Small intestine (tissue), 7 donors: ENCODE data around the gene TRAF2. TPM values are rescaled to one million over a fixed set of nuclear protein-coding genes. Genes with fewer than 3 reads are reported as not detected.

Experiments used
- DNase-seq, 2 donors: peaks; one replicate each; pipeline versions ENCODE4 v3.0.0 to v3.0.0-alpha.2; 2013
- FAIRE-seq: peaks from 2 replicates; lab custom pipeline; 2012; peaks lifted over from hg19 to GRCh38; lab: Jason Lieb, UNC
- H3K27ac ChIP-seq, 3 donors: one replicate each; pipeline ENCODE4 v1.5.1; 2013; ENCODE audit warnings: low read length in 2 of 3, mild to moderate bottlenecking in 2 of 3, control low read depth in 1 of 3, inconsistent platforms in 1 of 3, low read depth in 1 of 3, moderate library complexity in 1 of 3
- H3K27me3 ChIP-seq, 3 donors: one replicate each; pipeline ENCODE4 v1.6.1; 2013; ENCODE audit warnings: low read length in 3 of 3, inconsistent platforms in 1 of 3; ENCODE audit not compliant: control insufficient read depth in 3 of 3, insufficient read depth in 3 of 3
- H3K36me3 ChIP-seq, 3 donors: one replicate each; pipeline ENCODE4 v1.6.1; 2013; ENCODE audit warnings: low read length in 3 of 3, inconsistent platforms in 1 of 3, low read depth in 1 of 3, mild to moderate bottlenecking in 1 of 3, moderate library complexity in 1 of 3; ENCODE audit not compliant: control insufficient read depth in 3 of 3, insufficient read depth in 2 of 3
- H3K4me1 ChIP-seq, 3 donors: one replicate each; pipeline ENCODE4 v1.6.1; 2013; ENCODE audit warnings: low read length in 2 of 3, inconsistent platforms in 1 of 3, low read depth in 1 of 3, mild to moderate bottlenecking in 1 of 3, moderate library complexity in 1 of 3; ENCODE audit not compliant: control insufficient read depth in 3 of 3, insufficient read depth in 2 of 3
- H3K4me3 ChIP-seq, 3 donors: one replicate each; pipeline ENCODE4 v1.5.1; 2013; ENCODE audit warnings: low read length in 3 of 3, control low read depth in 1 of 3, inconsistent platforms in 1 of 3, low read depth in 1 of 3, mild to moderate bottlenecking in 1 of 3, moderate library complexity in 1 of 3
- H3K9me3 ChIP-seq, 2 donors: one replicate each; pipeline ENCODE4 v1.6.1; 2013; ENCODE audit warnings: low read depth in 1 of 2, low read length in 1 of 2; ENCODE audit not compliant: control insufficient read depth in 2 of 2, insufficient read depth in 1 of 2
- WGBS, 3 donors: extraction: QIAGEN DNeasy Blood & Tissue Kit; methylation state at CpG; one replicate each; pipeline ENCODE4 v1.1.7; 2013; 5-methylcytosine and 5-hydroxymethylcytosine counted together
- polyA plus RNA-seq, 4 donors: library from polyadenylated mRNA; stranded (reverse) in 3 of 4; unstranded in 1 of 4; fragments of 200-250 nt in 3 of 4; fragments of 120-200 nt in 1 of 4; gene quantifications; one replicate each; pipeline versions ENCODE4 v1.2.1 to v1.2.3, GENCODE V29; 2013
- donor health status: healthy with polysubstance abuse.
- donor health status: control.
- donor health status: control.
- donor health status: Bipolar disorder and iron deficiency.
- donor health status: healthy.

Gene TRAF2
- polyA plus RNA-seq, 4 donors: 11.2 to 20.9 (median 13.8) TPM

DNA sequence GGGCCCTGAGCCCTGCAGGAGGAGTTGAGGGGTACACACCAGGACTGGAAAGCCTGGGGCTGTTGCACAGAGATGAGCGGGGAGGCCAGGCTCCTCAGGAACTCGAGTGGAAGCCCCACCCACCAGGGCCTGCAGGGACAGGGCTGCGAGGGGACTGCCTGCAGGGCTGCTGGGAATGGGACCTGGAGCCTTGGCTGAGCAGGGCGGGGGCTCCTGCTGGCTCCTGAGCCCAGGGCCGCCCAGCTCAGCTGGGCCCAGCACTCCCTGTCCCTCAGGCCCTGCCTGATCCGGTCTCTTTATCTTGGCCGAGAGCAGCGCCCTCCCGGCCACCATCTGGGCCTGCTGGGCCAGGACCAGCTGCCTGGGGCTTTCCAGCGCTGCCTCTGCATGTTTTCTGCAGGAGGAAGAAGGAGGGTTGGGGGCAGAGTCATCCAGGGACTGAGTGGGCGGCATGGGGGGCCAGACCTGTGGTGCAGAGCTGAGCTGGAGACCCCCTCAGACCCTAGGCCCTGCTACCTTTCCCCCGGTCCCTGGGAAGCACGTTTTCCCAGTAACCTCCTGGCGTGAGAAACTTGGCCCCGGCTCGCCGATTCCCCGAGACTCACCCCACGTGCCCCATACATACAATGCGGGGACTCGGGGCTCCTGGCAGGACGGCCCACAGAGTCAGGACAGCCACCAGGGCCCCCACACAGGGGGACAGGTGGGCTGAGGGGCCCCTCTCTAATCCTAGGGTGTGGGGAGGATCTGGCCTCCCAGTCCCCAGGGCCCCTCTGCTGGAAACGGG lies 75.2 kb downstream of the TRAF2 start:
- H3K4me1 ChIP-seq: peaks cover 0 to 13% (median 2%) of the 10 kb centered on the region in 3 donors
- 63 to 73% (median 69%) methylated on average over 22 to 23 of the region's 23 CpGs for WGBS, 3 donors
- H3K27me3 ChIP-seq: peaks cover 0 to 9% (median 0%) of the 10 kb centered on the region in 3 donors
- no peak overlapping the region for H3K4me3 ChIP-seq
- FAIRE-seq: no peak
- no peak for DNase-seq
- no peaks in the 10 kb centered on the region for H3K9me3 ChIP-seq
- H3K27ac ChIP-seq: no peak overlapping the region
- no peaks in the 10 kb centered on the region for H3K36me3 ChIP-seq

- Histone ChIP-seq H3K9me3 (no peaks in the 10 kb centered on the region), H3K4me3 (no peak overlapping the region), H3K27ac (no peak overlapping the region), H3K27me3 (peaks cover 0 to 9% (median 0%) of the 10 kb centered on the region in 3 donors), H3K4me1 (peaks cover 0 to 13% (median 2%) of the 10 kb centered on the region in 3 donors), H3K36me3 (no peaks in the 10 kb centered on the region)
- 83 to 93% (median 90%) methylated on average over 9 of the region's 9 CpGs for WGBS, 3 donors
- DNase-seq (no peak), FAIRE-seq (no peak)
These were observed 75.8 kb downstream of the TRAF2 start for GRCh38 chr9:136962163-136962562.

- no peak for FAIRE-seq
- no peaks in the 10 kb centered on the region for H3K36me3 ChIP-seq
- 81 to 89% (median 86%) methylated on average over 11 of the region's 11 CpGs for WGBS, 3 donors
These were observed 76.5 kb downstream of the TRAF2 start for GRCh38 chr9:136962701-136963248.

DNA sequence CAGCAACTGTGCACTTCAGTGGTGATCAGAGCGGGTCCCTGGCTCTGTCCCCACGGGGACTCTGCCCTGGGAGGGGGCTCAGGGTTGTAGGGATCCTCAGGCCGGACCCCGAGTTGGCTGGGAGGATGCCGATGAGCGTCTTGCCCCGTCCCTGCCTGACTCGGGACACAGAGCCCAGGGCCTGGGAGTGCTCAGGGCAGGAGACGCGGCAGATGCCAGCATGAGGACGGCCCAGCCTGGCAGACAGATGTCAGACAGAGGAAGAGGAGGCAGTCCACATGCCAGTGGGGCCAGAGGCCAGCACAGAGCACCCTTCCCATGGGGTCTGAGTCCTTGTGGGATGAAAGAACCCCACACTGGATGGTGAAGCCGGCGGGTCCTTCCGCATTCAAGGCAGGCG lies 77.0 kb downstream of the TRAF2 start:
- Histone ChIP-seq H3K4me1 (peaks cover 0 to 13% (median 2%) of the 10 kb centered on the region in 3 donors), H3K9me3 (no peaks in the 10 kb centered on the region), H3K36me3 (no peaks in the 10 kb centered on the region), H3K4me3 (no peak overlapping the region), H3K27ac (no peak overlapping the region), H3K27me3 (peaks cover 0 to 9% (median 0%) of the 10 kb centered on the region in 3 donors)
- DNase-seq (no peak), FAIRE-seq (no peak)
- 87 to 92% (median 87%) methylated on average over 12 to 15 of the region's 15 CpGs for WGBS, 3 donors

More at GRCh38 chr9:136962701-136963248, 76.5 kb downstream of the TRAF2 start:
- no peak overlapping the region for H3K4me3 ChIP-seq
- no peaks in the 10 kb centered on the region for H3K9me3 ChIP-seq
- H3K4me1 ChIP-seq: peaks cover 0 to 13% (median 2%) of the 10 kb centered on the region in 3 donors
- DNase-seq: no peak
- no peak overlapping the region for H3K27ac ChIP-seq
- H3K27me3 ChIP-seq: peaks cover 0 to 9% (median 0%) of the 10 kb centered on the region in 3 donors

GRCh38 chr9:136963751-136964150 lies 77.4 kb downstream of the TRAF2 start:
- H3K4me1 ChIP-seq: peaks cover 0 to 13% (median 2%) of the 10 kb centered on the region in 3 donors
- DNase-seq (no peak), FAIRE-seq (no peak)
- no peaks in the 10 kb centered on the region for H3K9me3 ChIP-seq
- no peak overlapping the region for H3K27ac ChIP-seq
- 75 to 84% (median 80%) methylated on average over 9 to 12 of the region's 12 CpGs for WGBS, 3 donors
- peaks cover 0 to 9% (median 0%) of the 10 kb centered on the region in 3 donors for H3K27me3 ChIP-seq
- no peaks in the 10 kb centered on the region for H3K36me3 ChIP-seq
- H3K4me3 ChIP-seq: no peak overlapping the region

- H3K36me3 ChIP-seq: no peaks in the 10 kb centered on the region
- H3K27ac ChIP-seq: no peak overlapping the region
- peak; percentile 59 to 70 for DNase-seq
- no peaks in the 10 kb centered on the region for H3K9me3 ChIP-seq
- H3K4me3 ChIP-seq: no peak overlapping the region
- peaks cover 0 to 13% (median 2%) of the 10 kb centered on the region in 3 donors for H3K4me1 ChIP-seq
- H3K27me3 ChIP-seq: peaks cover 0 to 9% (median 0%) of the 10 kb centered on the region in 3 donors
- WGBS, 3 donors: 11 to 54% (median 38%) methylated on average over 19 to 22 of the region's 22 CpGs
- FAIRE-seq: no peak
These were observed 77.9 kb downstream of the TRAF2 start for GRCh38 chr9:136964171-136964689.

- H3K36me3 ChIP-seq: no peaks in the 10 kb centered on the region
- peaks cover 0 to 9% (median 0%) of the 10 kb centered on the region in 3 donors for H3K27me3 ChIP-seq
- WGBS, 3 donors: 57 to 79% (median 72%) methylated on average over 26 of the region's 26 CpGs
- peaks cover 0 to 13% (median 2%) of the 10 kb centered on the region in 3 donors for H3K4me1 ChIP-seq
- no peak overlapping the region for H3K4me3 ChIP-seq
- no peaks in the 10 kb centered on the region for H3K9me3 ChIP-seq
- FAIRE-seq (no peak), DNase-seq (no peak)
- H3K27ac ChIP-seq: no peak overlapping the region
These were observed 78.6 kb downstream of the TRAF2 start for GRCh38 chr9:136964833-136965422.
